ENCODE results near the gene NISCH.
"Not testable (repeated sequence)": the region's sequence is repeated elsewhere in the genome, so short reads cannot be mapped to it uniquely, and the experiment has no call there.

Gene NISCH

DNA sequence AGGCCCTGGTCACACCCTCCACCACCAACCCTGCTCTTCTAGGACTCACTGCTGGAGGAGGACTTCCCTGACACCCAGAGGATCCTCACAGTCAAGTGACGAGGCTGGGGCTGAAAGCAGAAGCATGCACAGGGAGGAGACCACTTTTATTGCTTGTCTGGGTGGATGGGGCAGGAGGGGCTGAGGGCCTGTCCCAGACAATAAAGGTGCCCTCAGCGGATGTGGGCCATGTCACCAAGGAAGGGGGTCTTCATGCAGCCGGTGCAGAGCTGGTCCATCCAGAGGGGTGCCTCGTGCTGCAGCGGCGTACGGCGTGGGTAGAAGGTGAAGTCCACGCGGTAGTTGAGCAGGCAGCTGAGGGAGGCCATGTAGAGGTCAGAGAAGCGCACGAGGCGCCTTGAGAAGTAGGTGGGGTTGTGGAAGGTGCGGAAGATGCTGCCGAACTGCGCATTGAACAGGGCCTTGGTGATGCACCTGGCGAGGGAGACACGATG is 68.9 kb downstream of the NISCH start:
- no CpG with 5 or more reads among the region's 18 CpGs for WGBS (ENCODE audit: extremely low coverage, insufficient coverage, insufficient read length)
- no peak for DNase-seq
- peaks cover 5% of the 10 kb centered on the region for H3K9me3 ChIP-seq (ENCODE audit: insufficient read depth, low read depth, low read length)
- H3K4me3 ChIP-seq (ENCODE audit: low read depth, low read length): no peak overlapping the region
- no peak overlapping the region for H2AFZ ChIP-seq (ENCODE audit: insufficient read depth, low read length, poor library complexity)
- no peak overlapping the region for H3K18ac ChIP-seq (ENCODE audit: low read length)
- no peaks in the 10 kb centered on the region for H3K27me3 ChIP-seq (ENCODE audit: insufficient read depth, low read length)
- H2BK12ac ChIP-seq (ENCODE audit: low read length): no peak overlapping the region
- peaks cover 18% of the 10 kb centered on the region for H3K79me1 ChIP-seq (ENCODE audit: low read length)
- no peak overlapping the region for H2BK120ac ChIP-seq (ENCODE audit: insufficient read depth, low read length, poor library complexity)
- no peak overlapping the region for H2AK5ac ChIP-seq (ENCODE audit: low read length)
- no peak overlapping the region for H4K12ac ChIP-seq (ENCODE audit: low read depth, low read length)
- no peak overlapping the region for H3K4me2 ChIP-seq (ENCODE audit: low read length)
- H2BK5ac ChIP-seq (ENCODE audit: low read depth, low read length, poor library complexity): no peak overlapping the region
- H4K8ac ChIP-seq (ENCODE audit: low read depth, low read length): no peak overlapping the region
- H3K9ac ChIP-seq (ENCODE audit: low read length): no peak overlapping the region
- no peak overlapping the region for H3K23ac ChIP-seq (ENCODE audit: low read length)
- H3K4me1 ChIP-seq (ENCODE audit: control insufficient read depth in 1 of 2, insufficient read depth in 2 of 2, low read length in 2 of 2): peaks cover 35 to 39% of the 10 kb centered on the region in 2 experiments
- H3K4ac ChIP-seq (ENCODE audit: low read depth, low read length): no peak overlapping the region
- no peak overlapping the region for H4K91ac ChIP-seq (ENCODE audit: low read depth, low read length)
- no peak overlapping the region for H3K14ac ChIP-seq (ENCODE audit: low read length)
- no peak overlapping the region for H3K27ac ChIP-seq (ENCODE audit: low read depth, low read length)
- peaks cover 2% of the 10 kb centered on the region for H3K79me2 ChIP-seq (ENCODE audit: control insufficient read depth, insufficient read depth, low read length, poor library complexity)
- H3K36me3 ChIP-seq (ENCODE audit: control insufficient read depth in 1 of 2, insufficient read depth in 2 of 2, low read length in 2 of 2): peaks cover 55 to 61% of the 10 kb centered on the region in 2 experiments

DNA sequence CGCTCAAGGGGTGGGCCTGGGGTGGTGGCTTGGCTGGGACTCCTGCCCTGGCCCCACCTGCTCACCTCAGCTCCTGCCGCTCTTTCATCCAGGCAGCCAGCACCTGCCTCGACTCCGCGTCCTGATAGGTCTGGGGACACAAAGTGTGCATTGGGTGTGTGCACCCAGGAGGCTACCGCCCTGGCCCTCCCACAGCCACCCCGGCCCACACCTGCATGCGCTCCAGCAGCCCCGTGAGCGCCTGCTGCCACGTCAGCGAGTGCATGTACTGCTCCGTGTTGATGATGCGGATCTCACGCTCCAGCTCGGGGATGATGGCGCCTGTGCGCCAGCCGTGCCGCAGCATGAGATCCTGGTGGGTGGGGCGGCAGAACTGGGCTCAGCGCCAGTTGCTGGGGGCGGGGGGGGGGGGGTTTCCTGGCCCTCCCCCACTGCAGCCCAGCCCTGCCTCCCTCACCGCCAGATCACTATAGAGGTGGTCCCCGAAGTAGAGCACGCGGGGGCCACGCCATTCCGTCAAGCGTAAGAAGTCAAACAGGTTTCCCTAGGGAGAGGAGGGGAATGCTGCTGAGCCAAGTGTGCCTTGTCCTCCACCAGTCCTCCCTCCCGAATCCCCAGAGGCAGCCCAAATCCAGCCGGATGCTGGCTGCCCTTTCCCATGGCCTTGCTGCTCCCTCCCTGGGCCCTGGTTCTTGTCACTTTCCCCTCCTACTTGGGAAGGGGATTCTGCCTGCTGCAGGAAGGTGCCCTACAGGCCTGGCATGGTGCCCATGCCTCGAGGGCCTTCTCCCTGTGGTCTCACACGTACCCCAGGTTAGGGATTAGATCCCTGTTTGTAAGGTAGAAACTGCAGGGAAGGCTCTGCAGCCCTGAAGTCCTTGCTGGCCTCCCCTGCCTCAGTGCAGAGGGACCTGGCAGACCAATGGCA is 69.6 kb downstream of the NISCH start:
- Histone ChIP-seq H3K79me1 (ENCODE audit: low read length) (peaks cover 18% of the 10 kb centered on the region), H4K91ac (ENCODE audit: low read depth, low read length) (peak overlapping the region; percentile 60), H3K79me2 (ENCODE audit: control insufficient read depth, insufficient read depth, low read length, poor library complexity) (peaks cover 2% of the 10 kb centered on the region), H2BK120ac (ENCODE audit: insufficient read depth, low read length, poor library complexity) (peak overlapping the region; percentile 1), H3K18ac (ENCODE audit: low read length) (peak overlapping the region; percentile 44), H2AFZ (ENCODE audit: insufficient read depth, low read length, poor library complexity) (no peak overlapping the region), H2BK5ac (ENCODE audit: low read depth, low read length, poor library complexity) (peak overlapping the region; percentile 10), H3K9ac (ENCODE audit: low read length) (no peak overlapping the region), H3K4me3 (ENCODE audit: low read depth, low read length) (no peak overlapping the region), H2BK12ac (ENCODE audit: low read length) (peak overlapping the region; percentile 16), H3K4ac (ENCODE audit: low read depth, low read length) (no peak overlapping the region), H3K27ac (ENCODE audit: low read depth, low read length) (peak overlapping the region; percentile 78), H3K23ac (ENCODE audit: low read length) (no peak overlapping the region), H3K4me1 (ENCODE audit: control insufficient read depth in 1 of 2, insufficient read depth in 2 of 2, low read length in 2 of 2) (peaks cover 38 to 39% of the 10 kb centered on the region in 2 experiments), H3K36me3 (ENCODE audit: control insufficient read depth in 1 of 2, insufficient read depth in 2 of 2, low read length in 2 of 2) (peaks cover 55 to 63% of the 10 kb centered on the region in 2 experiments), H3K27me3 (ENCODE audit: insufficient read depth, low read length) (no peaks in the 10 kb centered on the region), H2AK5ac (ENCODE audit: low read length) (peak overlapping the region; percentile 25), H4K12ac (ENCODE audit: low read depth, low read length) (no peak overlapping the region), H4K8ac (ENCODE audit: low read depth, low read length) (no peak overlapping the region), H3K4me2 (ENCODE audit: low read length) (no peak overlapping the region), H3K9me3 (ENCODE audit: insufficient read depth, low read depth, low read length) (peaks cover 3% of the 10 kb centered on the region), H3K14ac (ENCODE audit: low read length) (peak overlapping the region; percentile 28)
- no CpG with 5 or more reads among the region's 34 CpGs for WGBS (ENCODE audit: extremely low coverage, insufficient coverage, insufficient read length)
- DNase-seq: peak in 1 of 2 donors; percentile 26

DNA sequence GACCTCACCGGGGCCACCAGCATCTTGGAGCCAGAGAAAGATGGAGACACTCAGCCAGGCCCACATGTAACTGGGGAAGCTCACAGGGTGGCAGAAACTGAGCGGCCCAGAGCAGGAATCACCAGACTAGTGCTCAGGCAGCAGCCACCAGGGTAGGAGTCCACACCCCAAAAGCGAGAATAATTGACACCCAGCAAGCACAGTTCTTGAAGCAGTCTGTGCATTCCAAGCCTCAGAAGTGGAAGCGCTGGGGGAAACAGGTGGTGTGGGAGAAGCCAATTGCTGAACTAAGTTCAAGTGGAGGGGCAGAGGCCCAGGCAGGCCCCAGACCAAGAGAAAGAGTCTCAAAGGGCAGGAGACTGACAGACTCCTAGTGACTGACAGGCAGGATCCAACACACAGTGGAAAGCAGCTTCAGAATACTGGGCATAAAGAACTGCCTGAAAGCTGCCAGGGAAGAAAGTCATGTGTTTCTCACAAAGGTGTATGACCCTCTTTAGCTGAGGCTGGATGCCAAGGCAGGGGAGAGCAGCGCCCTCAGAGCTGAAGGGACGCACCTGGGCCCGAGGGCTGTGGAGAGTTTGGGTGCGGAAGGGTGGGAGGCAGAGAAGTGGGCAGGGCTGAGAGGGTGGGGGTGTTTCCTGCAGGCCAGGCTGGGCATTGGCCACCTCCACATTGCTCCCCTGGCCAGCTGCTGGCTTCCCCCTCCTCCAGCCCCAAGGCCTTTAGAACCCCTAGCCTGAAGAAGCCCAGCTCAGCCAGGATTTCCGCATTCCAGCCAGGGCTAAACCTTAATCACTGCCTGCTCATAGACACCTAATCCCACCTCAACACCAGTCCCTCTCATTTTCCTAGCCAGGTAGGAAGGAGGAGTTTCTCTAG is 70.5 kb downstream of the NISCH start:
- H4K12ac ChIP-seq (ENCODE audit: low read depth, low read length): no peak overlapping the region

DNA sequence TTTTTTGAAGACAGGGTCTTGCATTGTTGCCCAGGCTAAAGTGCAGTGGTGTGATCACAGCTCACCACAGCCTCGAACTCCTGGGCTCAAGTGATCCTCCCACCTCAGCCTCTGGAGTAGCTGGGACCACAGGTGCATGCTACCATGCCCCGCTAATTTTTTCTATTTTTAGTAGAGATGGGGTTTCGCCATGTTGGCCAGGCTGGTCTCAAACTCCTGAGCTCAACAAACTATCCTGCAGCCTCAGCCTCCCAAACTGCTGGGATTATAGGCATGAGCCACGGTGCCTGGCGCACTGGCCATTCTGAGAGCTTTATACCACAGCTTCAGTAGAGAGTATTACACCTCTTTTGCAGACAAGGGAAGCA is 71.3 kb downstream of the NISCH start:
- H2BK120ac ChIP-seq (ENCODE audit: insufficient read depth, low read length, poor library complexity); H4K8ac ChIP-seq (ENCODE audit: low read depth, low read length); H3K9me3 ChIP-seq (ENCODE audit: insufficient read depth, low read depth, low read length); H3K18ac ChIP-seq (ENCODE audit: low read length); H3K9ac ChIP-seq (ENCODE audit: low read length); DNase-seq; H3K4me3 ChIP-seq (ENCODE audit: low read depth, low read length); H4K12ac ChIP-seq (ENCODE audit: low read depth, low read length); H3K4ac ChIP-seq (ENCODE audit: low read depth, low read length); H3K23ac ChIP-seq (ENCODE audit: low read length); H3K14ac ChIP-seq (ENCODE audit: low read length); H2BK12ac ChIP-seq (ENCODE audit: low read length); H3K27me3 ChIP-seq (ENCODE audit: insufficient read depth, low read length); H4K91ac ChIP-seq (ENCODE audit: low read depth, low read length); H3K79me2 ChIP-seq (ENCODE audit: control insufficient read depth, insufficient read depth, low read length, poor library complexity); H2AFZ ChIP-seq (ENCODE audit: insufficient read depth, low read length, poor library complexity); H2BK5ac ChIP-seq (ENCODE audit: low read depth, low read length, poor library complexity); H2AK5ac ChIP-seq (ENCODE audit: low read length): not testable (repeated sequence)
- peaks cover 53 to 54% of the 10 kb centered on the region in 2 experiments for H3K4me1 ChIP-seq (ENCODE audit: control insufficient read depth in 1 of 2, insufficient read depth in 2 of 2, low read length in 2 of 2)
- H3K36me3 ChIP-seq (ENCODE audit: control insufficient read depth in 1 of 2, insufficient read depth in 2 of 2, low read length in 2 of 2): peaks cover 60 to 67% of the 10 kb centered on the region in 2 experiments
- peaks cover 21% of the 10 kb centered on the region for H3K79me1 ChIP-seq (ENCODE audit: low read length)
- peak overlapping the region; percentile 78 for H3K27ac ChIP-seq (ENCODE audit: low read depth, low read length)
- WGBS (ENCODE audit: extremely low coverage, insufficient coverage, insufficient read length): no CpG with 5 or more reads among the region's 5 CpGs
- H3K4me2 ChIP-seq (ENCODE audit: low read length): peak overlapping the region; percentile 8

More for the DNA sequence above, 70.5 kb downstream of the NISCH start:
- H3K36me3 ChIP-seq (ENCODE audit: control insufficient read depth in 1 of 2, insufficient read depth in 2 of 2, low read length in 2 of 2): peaks cover 56 to 67% of the 10 kb centered on the region in 2 experiments
- H4K91ac ChIP-seq (ENCODE audit: low read depth, low read length): peak overlapping the region; percentile 60
- WGBS (ENCODE audit: extremely low coverage, insufficient coverage, insufficient read length): no CpG with 5 or more reads among the region's 9 CpGs
- H3K9me3 ChIP-seq (ENCODE audit: insufficient read depth, low read depth, low read length): peaks cover 3% of the 10 kb centered on the region
- peak overlapping the region; percentile 44 for H3K18ac ChIP-seq (ENCODE audit: low read length)
- H3K14ac ChIP-seq (ENCODE audit: low read length): peak overlapping the region; percentile 28
- H2BK5ac ChIP-seq (ENCODE audit: low read depth, low read length, poor library complexity): peak overlapping the region; percentile 28
- H3K4me3 ChIP-seq (ENCODE audit: low read depth, low read length): no peak overlapping the region
- H3K27me3 ChIP-seq (ENCODE audit: insufficient read depth, low read length): no peaks in the 10 kb centered on the region
- peak overlapping the region; percentile 24 for H2BK12ac ChIP-seq (ENCODE audit: low read length)
- peak overlapping the region; percentile 78 for H3K27ac ChIP-seq (ENCODE audit: low read depth, low read length)
- H3K4ac ChIP-seq (ENCODE audit: low read depth, low read length): no peak overlapping the region
- H4K8ac ChIP-seq (ENCODE audit: low read depth, low read length): peak overlapping the region; percentile 11
- peaks cover 2% of the 10 kb centered on the region for H3K79me2 ChIP-seq (ENCODE audit: control insufficient read depth, insufficient read depth, low read length, poor library complexity)
- peak overlapping the region; percentile 1 for H2BK120ac ChIP-seq (ENCODE audit: insufficient read depth, low read length, poor library complexity)
- H2AFZ ChIP-seq (ENCODE audit: insufficient read depth, low read length, poor library complexity): no peak overlapping the region
- H3K79me1 ChIP-seq (ENCODE audit: low read length): peaks cover 18% of the 10 kb centered on the region
- H2AK5ac ChIP-seq (ENCODE audit: low read length): peak overlapping the region; percentile 25
- no peak overlapping the region for H3K23ac ChIP-seq (ENCODE audit: low read length)
- peak overlapping the region; percentile 8 for H3K4me2 ChIP-seq (ENCODE audit: low read length)
- peak; percentile 29 to 41 for DNase-seq
- H3K9ac ChIP-seq (ENCODE audit: low read length): no peak overlapping the region
- H3K4me1 ChIP-seq (ENCODE audit: control insufficient read depth in 1 of 2, insufficient read depth in 2 of 2, low read length in 2 of 2): peaks cover 46 to 47% of the 10 kb centered on the region in 2 experiments
